Mesodermal cell (in vitro differentiated cells): ENCODE measurements around the gene KLK6.
"Not testable (repeated sequence)": the region's sequence is repeated elsewhere in the genome, so short reads cannot be mapped to it uniquely, and the experiment has no call there.

Experiments used
- H3K27ac ChIP-seq: 2 replicates; pipeline ENCODE4 v1.7.0; 2013; ENCODE audit warnings: mild to moderate bottlenecking, low read depth, low read length, moderate library complexity; ENCODE audit not compliant: severe bottlenecking
- H3K36me3 ChIP-seq: 2 replicates; pipeline ENCODE4 v1.7.1; 2013; ENCODE audit warnings: mild to moderate bottlenecking, low read length, moderate library complexity; ENCODE audit not compliant: control insufficient read depth, insufficient read depth
- H3K4me1 ChIP-seq: one replicate; pipeline ENCODE4 v1.7.1; 2013; ENCODE audit warnings: mild to moderate bottlenecking, low read length; ENCODE audit not compliant: insufficient read depth, control insufficient read depth, poor library complexity, severe bottlenecking
- H3K4me3 ChIP-seq: 2 replicates; pipeline ENCODE4 v1.7.0; 2013; ENCODE audit warnings: low read length, control low read depth, mild to moderate bottlenecking; ENCODE audit not compliant: insufficient read depth, poor library complexity, severe bottlenecking; ENCODE audit errors: extremely low read depth
- H3K9me3 ChIP-seq: 2 replicates; pipeline ENCODE4 v1.7.1; 2013; ENCODE audit warnings: mild to moderate bottlenecking, low read length, moderate library complexity; ENCODE audit not compliant: control insufficient read depth
- WGBS, 2 experiments: methylation state at CpG; one replicate each; pipeline ENCODE4 v1.1.5; 2013; ENCODE audit warnings: missing lambda C conversion rate in 2 of 2; ENCODE audit not compliant: insufficient coverage in 2 of 2; 5-methylcytosine and 5-hydroxymethylcytosine counted together

KLK6 gene

GRCh38 chr19:50974702-50975556 lies 5.5 kb upstream of the KLK6 start:
- no peaks in the 10 kb centered on the region for H3K9me3 ChIP-seq
- H3K27ac ChIP-seq, result peak overlapping the region; percentile 37
- 55 to 60% methylated on average over 2 of the region's 9 CpGs for WGBS, 2 experiments
- H3K4me3 ChIP-seq, result no peak overlapping the region
- peaks cover 4% of the 10 kb centered on the region for H3K4me1 ChIP-seq
- no peaks in the 10 kb centered on the region for H3K36me3 ChIP-seq

- Histone ChIP-seq H3K9me3 (no peaks in the 10 kb centered on the region), H3K27ac (no peak overlapping the region), H3K4me3 (no peak overlapping the region), H3K36me3 (no peaks in the 10 kb centered on the region), H3K4me1 (peaks cover 6% of the 10 kb centered on the region)
- WGBS, 2 experiments, result 75 to 82% methylated on average over 6 to 9 of the region's 9 CpGs
These were observed 3.5 kb upstream of the KLK6 start for GRCh38 chr19:50972795-50973376.

- not testable (repeated sequence) for H3K36me3 ChIP-seq, H3K4me1 ChIP-seq, H3K27ac ChIP-seq, H3K4me3 ChIP-seq, H3K9me3 ChIP-seq
- WGBS, 2 experiments, result 85 to 97% methylated on average over 2 to 3 of the region's 3 CpGs
These were observed 419 bp upstream of the KLK6 start for GRCh38 chr19:50969810-50970209.

GRCh38 chr19:50968716-50969412 lies 527 bp downstream of the KLK6 start:
- WGBS, 2 experiments, result 66 to 85% methylated on average over 4 to 5 of the region's 7 CpGs
- no peak overlapping the region for H3K27ac ChIP-seq
- no peaks in the 10 kb centered on the region for H3K36me3 ChIP-seq
- no peak overlapping the region for H3K4me3 ChIP-seq
- peaks cover 6% of the 10 kb centered on the region for H3K4me1 ChIP-seq
- no peaks in the 10 kb centered on the region for H3K9me3 ChIP-seq

GRCh38 chr19:50967929-50968715 lies 1.3 kb downstream of the KLK6 start:
- 66 to 69% methylated on average over 13 to 15 of the region's 20 CpGs for WGBS, 2 experiments
- H3K4me3 ChIP-seq, result no peak overlapping the region
- H3K9me3 ChIP-seq, result no peaks in the 10 kb centered on the region

GRCh38 chr19:50964266-50964665 lies 5.1 kb downstream of the KLK6 start:
- no peaks in the 10 kb centered on the region for H3K9me3 ChIP-seq
- 100% methylated on average over 2 of the region's 3 CpGs; no CpG with 5 or more reads in 1 of the 2 experiments for WGBS, 2 experiments
- peaks cover 6% of the 10 kb centered on the region for H3K4me1 ChIP-seq
- H3K27ac ChIP-seq, result no peak overlapping the region
- no peaks in the 10 kb centered on the region for H3K36me3 ChIP-seq
- H3K4me3 ChIP-seq, result no peak overlapping the region

More at GRCh38 chr19:50967929-50968715, 1.3 kb downstream of the KLK6 start:
- Histone ChIP-seq H3K36me3 (no peaks in the 10 kb centered on the region), H3K4me1 (peaks cover 6% of the 10 kb centered on the region), H3K27ac (no peak overlapping the region)

GRCh38 chr19:50963381-50963780 lies 6.0 kb downstream of the KLK6 start:
- Histone ChIP-seq H3K27ac (no peak overlapping the region), H3K36me3 (no peaks in the 10 kb centered on the region), H3K9me3 (no peaks in the 10 kb centered on the region), H3K4me1 (no peaks in the 10 kb centered on the region), H3K4me3 (no peak overlapping the region)
- 84 to 90% methylated on average over 6 of the region's 6 CpGs for WGBS, 2 experiments

- Histone ChIP-seq H3K27ac (no peak overlapping the region), H3K4me3 (no peak overlapping the region), H3K9me3 (no peaks in the 10 kb centered on the region), H3K4me1 (no peaks in the 10 kb centered on the region), H3K36me3 (no peaks in the 10 kb centered on the region)
- 82 to 83% methylated on average over 1 of the region's 1 CpG for WGBS, 2 experiments
These were observed 7.1 kb downstream of the KLK6 start for GRCh38 chr19:50962245-50962644.

GRCh38 chr19:50959731-50960500 lies 9.5 kb downstream of the KLK6 start:
- Histone ChIP-seq H3K4me1 (no peaks in the 10 kb centered on the region), H3K9me3 (no peaks in the 10 kb centered on the region), H3K36me3 (no peaks in the 10 kb centered on the region), H3K27ac (no peak overlapping the region), H3K4me3 (no peak overlapping the region)
- WGBS, 2 experiments, result 42 to 64% methylated on average over 4 to 6 of the region's 9 CpGs

GRCh38 chr19:50957587-50957986 lies 11.8 kb downstream of the KLK6 start:
- Histone ChIP-seq H3K4me1 (no peaks in the 10 kb centered on the region), H3K9me3 (no peaks in the 10 kb centered on the region), H3K36me3 (no peaks in the 10 kb centered on the region), H3K27ac (no peak overlapping the region), H3K4me3 (no peak overlapping the region)
- WGBS, 2 experiments, result 83 to 84% methylated on average over 8 of the region's 8 CpGs
